ENCODE measurements around the gene RNF144B.

Gene RNF144B

DNA sequence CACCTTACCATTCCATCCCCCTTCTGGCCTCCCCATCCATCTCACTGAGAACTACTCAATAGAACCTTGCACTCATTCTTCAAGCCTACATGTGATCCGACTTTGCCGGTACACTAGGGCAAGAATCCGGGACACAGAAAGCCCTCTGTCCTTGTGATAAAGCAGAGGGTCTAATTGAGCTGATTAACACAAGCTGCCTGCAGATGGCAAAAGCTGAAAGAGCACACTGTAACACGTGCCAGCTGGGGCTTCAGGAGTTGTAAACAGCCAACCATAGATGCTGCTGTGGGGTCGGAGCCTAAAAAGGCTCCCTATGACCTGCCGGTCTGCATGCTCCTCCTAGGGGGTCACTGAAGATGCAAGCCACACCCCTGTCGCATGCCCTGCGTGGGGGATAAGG, 124.1 kb downstream of the RNF144B start:
- no peak for DNase-seq (ENCODE audit: low read depth, low spot score)

- DNase-seq (ENCODE audit: low read depth, low spot score), result no peak
These were observed 126.2 kb downstream of the RNF144B start for GRCh38 chr6:18513253-18513798.

DNA sequence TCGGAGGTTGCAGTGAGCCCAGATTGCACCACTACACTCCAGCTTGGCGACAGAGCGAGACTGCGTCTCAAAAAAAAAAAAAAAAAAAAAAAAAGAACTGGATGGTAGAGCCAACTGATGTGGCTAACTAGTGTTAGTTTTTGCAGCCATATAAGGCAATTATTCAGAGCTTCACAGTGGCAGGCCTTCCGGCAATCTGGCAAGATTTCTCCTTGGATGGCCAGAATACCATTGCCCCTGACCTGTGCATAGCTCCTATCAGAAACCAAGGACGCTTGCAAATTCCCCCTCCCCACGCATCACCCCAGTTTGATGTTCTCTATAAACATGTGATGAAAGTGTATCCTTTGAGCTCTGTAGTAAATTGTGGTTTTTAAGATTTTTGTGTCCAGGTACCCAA, 127.0 kb downstream of the RNF144B start:
- DNase-seq (ENCODE audit: low read depth, low spot score), result no peak

DNA sequence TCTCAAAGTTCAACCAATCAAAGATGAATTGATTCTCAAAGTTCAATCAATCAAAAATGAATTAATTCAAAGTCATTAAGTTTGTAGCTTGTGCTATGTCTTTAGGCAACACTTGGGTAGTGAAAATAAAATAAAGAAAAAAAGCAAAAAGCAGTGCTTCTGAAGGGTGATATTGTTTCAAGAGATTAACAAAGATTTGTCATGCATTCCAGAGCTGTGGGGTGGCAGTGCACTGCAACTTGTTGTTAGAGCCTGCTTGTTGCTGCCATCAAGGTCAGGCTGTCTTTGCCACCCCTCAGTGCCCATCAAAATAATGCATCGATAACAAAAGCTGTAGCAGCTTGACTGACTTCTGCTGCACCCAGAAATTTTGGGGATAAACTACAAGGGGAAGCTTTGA, 128.6 kb downstream of the RNF144B start:
- DNase-seq (ENCODE audit: low read depth, low spot score), result no peak

Data from smooth muscle cell of the brain vasculature (primary cell).